NCI-H2081 treated with DMSO at 0.1 percent for 48 hours (cell line): ENCODE results near the gene HEPHL1.
"Not testable (repeated sequence)": the region's sequence is repeated elsewhere in the genome, so short reads cannot be mapped to it uniquely, and the experiment has no call there.

Experiments
- DNase-seq: peaks from one replicate; lab custom pipeline; 2025; lab: John Stamatoyannopoulos, UW

The HEPHL1 gene

DNA sequence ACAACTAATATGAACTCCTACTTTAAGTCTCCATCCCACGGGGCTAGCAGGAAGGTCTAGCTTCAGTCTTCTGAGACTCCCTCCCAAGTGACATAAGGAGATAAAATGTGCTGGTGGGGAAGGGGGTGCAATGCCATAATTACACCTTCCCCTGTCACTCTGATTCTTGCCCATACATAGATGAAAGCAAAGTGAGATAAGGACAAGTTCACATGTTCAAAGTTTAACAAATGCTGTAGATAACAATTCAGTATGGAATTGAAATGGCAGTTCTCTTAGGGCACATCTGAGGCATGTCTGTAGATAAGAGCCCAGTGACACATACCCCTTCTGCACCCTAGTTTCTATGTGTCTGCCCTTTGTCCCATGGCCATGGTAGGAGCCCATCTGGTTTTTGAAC lies 69.2 kb downstream of the HEPHL1 start:
- DNase-seq, result no peak

DNA sequence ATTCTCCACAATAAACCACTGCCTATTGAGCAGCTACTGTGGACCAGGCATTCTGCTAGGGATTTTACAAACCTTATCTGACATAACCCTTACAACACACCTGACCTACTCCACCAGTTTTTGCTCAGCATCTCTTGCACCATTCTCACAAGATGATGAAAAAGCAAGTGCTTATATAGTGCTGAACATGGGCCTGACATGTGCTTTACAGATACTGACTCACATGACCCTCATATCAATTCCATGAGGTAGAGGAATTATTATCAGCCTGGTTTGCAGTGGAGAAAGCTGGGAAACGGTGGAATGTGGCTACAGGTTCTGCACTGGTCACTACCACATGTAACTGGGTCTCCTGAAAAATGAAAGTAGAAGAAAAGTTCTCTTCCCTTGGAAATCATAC lies 69.9 kb downstream of the HEPHL1 start:
- no peak for DNase-seq

DNA sequence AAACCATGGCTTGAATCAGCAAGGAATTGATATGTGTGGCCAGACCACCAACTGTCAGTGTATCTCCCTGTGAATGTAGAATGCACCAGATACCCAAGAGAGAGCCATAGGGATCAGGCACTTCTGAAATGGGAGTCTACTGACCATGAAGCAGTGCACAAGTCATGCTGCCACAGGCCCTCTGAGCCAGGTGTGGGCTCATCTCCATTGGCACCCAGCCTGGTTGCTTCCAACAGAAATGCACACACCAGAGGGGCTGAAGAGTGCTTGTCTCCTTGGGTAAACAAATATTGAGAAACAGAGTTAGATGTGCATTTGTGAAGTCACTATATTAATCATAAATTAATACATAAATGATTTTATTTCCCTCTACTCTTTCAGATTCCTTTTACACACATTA lies 79.1 kb downstream of the HEPHL1 start:
- DNase-seq, result no peak

DNA sequence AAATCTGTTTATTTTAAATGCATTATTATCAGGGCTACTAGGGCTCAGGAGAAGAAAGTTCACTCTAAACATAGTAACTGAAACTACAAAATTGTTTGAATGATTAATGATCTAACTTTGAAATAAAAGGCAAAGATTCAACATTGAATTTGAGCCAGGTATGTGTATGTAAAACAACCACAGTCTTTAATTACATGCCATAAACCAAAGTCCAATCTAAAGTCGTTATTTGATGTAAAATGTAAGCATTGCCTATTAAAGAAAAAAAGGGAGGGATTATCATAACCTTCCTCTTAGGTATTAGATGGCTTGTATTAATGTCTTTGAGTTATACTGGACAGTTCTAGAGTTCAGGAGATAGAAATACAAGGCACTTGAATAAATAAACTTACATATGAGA lies 82.3 kb downstream of the HEPHL1 start:
- DNase-seq, result no peak

DNA sequence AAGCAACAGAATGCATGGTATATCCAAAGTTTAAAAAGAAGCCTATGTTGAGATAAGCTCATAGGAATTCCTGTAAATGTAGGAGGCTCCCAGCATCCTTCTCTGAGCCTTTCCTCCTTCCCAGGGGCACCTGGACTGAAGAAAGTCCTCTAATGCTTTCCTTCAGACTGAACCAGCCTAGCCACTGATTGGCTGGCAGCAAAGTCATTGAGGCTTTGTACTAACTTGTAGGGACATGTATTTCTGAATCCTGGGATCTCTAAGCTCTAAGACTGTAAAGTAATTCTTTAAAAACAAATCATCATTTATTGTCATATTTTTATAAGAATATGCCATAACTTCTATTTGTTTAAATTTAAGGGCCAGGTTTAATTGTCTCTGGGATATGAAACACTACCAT lies 83.6 kb downstream of the HEPHL1 start:
- DNase-seq, result no peak

DNA sequence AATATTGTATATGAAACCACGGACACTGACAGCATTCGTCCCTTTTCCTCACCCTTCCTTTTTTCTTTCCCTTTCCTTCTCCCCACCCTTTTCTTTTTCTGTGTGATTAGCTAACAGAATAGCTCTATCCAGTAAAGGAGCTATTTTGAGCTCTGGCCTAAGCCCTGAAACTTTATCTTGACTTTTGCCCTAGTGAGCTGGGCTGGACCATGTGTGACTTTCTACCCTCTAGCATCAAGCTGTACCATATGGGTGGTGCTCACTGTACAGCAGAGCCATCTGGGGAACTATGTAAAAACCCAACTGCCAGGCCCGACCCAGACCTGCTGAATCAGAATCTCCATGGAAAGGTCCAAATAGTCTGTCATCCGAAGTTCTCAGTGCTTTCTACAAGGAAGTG lies 85.6 kb downstream of the HEPHL1 start:
- DNase-seq, result no peak

DNA sequence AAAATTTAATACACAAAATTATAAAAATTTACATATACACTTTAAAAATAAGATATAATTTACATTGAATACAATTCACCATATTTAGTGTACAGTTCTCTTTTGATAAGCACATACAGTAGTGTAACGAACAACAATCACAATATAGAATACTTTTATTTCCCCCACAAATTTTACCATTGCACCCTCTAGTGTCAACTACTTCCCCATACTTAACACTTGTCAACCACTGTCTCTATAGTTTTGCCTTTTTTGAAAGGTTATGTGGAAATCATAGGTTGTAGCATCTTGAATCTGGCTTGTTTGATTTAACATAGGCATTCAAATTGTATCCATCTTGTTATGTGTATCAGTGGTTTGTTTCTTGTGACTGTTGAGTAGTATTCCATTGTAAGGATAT lies 86.2 kb downstream of the HEPHL1 start:
- no peak for DNase-seq

DNA sequence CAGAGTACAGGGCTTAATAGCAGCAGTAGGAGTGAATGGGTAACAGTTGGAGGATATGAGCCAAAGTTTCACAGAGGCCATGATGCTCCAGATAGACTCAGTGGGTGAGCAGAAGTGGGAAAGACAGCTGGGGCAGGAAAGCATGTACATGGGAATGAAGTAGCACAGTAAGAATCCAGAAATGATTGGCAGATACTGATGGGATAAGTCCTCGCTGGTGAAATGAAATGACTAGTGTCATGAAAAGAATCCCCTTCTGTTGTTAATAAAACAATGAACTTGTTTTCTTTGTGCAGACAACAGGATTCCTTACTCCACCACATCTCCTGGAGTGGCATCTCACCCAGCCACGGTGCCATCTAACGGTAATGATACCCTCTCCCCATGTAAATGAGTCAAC lies 90.1 kb downstream of the HEPHL1 start:
- DNase-seq, result no peak

DNA sequence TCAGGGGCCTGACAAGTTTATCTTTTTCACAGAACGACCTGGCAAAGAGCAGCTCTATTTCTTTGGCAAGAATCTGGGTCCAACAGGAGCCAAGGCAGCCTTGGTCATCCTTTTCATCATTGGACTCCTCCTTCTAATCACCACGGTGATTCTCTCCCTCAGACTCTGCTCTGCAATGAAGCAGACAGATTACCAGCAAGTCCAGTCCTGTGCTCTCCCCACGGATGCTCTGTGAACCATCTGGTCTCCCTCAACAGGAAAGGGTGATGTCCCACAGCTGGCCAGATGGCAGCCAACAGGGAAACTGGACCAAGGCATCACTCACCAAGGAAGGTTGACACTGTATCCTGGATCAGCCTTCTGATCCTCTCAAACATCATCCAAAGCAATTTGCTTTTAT lies 90.5 kb downstream of the HEPHL1 start:
- no peak for DNase-seq

DNA sequence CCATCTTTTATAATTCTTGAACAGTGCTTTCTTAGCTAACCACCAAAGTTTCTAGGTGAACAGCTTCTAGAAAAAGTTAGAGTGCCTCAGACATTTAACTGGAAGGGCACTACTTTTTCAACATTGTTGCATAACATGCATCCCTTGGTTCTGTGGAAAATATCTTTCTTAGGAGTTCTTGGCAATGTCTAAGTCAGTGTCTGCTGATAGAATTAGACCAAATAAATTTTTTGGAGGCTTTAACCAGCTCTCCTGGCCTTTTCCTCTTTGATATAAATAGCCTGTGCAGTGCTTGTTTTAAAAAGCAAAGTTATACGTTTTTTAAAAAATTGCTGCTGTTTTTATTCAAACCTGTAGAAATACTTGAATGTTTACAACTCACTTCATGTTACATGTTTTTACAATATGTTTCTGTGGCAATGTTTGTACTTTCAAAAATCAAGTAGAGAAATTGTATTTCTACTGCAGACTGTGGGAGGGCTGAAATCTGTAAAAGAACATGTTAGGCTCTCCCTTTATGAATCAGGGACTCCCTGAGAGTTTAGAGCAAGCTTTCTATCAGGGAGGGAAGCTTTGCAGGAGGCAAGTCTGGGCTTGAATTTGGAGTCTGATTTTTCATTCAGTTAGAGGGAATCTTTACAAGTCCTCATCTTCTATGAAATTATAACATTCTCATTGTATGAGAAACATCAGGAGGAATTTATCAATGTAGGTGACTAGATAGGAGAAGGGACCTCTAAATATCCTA lies 91.2 kb downstream of the HEPHL1 start:
- no peak for DNase-seq

DNA sequence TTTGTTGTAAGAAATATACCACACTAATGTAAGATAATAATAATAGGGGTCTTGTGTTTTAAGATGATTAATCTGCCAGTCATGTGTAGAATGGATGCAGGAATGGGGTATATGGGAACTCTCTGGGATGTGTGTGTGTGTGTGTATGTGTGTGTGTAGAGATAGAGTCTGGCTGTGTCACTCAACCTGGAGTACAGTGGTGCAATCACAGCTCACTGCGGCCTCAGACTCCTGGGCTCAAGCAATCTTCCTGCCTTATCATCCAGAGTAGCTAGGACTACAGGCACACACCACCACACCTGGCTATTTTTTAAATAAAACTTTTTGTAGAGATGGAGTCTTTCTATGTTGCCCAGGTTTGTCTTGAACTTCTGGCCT lies 96.0 kb downstream of the HEPHL1 start:
- no peak for DNase-seq

DNA sequence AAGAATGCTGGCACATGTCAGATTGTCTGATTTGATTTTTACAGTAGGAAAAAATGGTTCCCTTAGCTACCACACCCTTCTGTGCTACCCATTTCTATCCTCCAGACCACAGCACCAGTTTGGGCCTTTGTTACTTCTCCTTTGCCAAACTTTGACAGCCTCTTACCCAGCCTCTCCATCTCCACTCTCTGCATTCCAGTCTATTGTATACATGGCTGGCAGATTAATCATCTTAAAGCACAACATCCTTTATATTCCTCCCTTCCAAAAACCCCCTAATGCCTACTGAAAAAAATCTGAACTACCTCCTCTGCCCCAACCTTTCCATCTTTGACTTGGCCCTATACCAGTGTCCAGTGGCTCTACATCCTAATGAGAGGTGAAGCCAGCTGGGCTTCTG lies 96.7 kb downstream of the HEPHL1 start:
- DNase-seq, result no peak

DNA sequence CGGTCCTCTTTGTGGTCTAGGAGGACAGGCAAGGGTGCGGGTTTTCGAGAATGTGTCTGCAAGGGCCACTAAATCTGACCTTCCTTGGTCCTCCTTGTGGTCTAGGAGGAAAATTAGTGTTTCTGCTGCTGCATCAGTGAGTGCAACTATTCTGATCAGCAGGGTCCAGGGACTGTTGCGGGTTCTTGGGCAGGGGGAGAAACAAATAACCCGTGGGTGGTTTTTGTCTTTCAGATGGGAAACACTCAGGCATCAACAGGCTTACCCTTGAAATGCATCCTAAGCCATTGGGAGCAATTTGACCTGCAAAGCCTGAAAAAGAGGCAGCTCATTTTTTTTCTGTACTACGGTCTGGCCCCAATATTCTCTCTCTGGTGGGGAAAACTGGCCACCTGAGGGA lies 98.5 kb downstream of the HEPHL1 start:
- not testable (repeated sequence) for DNase-seq

DNA sequence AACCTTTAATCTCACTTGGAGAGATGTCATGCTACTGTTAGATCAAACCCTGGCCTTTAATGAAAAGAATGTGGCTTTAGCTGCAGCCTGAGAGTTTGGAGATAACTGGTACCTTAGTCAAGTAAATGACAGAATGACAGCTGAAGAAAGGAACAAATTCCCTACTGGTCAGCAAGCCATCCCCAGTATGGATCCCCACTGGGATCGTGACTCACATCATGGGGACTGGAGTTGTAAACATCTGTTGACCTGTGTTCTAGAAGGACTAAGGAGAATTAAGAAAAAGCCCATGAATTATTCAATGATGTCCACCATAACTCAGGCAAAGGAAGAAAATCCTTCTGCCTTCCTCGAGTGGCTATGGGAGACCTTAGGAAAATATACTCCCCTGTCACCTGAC lies 99.4 kb downstream of the HEPHL1 start:
- not testable (repeated sequence) for DNase-seq

DNA sequence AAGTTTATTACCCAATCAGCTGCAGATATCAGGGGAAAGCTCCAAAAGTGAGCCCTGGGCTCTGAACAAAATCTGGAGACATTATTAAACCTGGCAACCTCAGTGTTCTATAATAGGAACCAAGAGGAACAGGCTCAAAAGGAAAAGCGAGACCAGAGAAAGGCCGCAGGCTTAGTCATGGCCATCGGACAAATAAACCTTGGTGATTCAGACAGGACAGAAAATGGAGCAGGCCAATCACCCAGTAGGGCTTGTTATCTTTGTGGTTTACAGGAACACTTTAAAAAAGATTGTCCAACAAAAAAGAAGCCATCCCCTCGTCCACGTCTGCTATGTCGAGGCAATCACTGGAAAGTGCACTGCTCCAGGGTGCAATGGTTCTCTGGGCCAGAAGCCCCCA lies 99.8 kb downstream of the HEPHL1 start:
- no peak for DNase-seq

DNA sequence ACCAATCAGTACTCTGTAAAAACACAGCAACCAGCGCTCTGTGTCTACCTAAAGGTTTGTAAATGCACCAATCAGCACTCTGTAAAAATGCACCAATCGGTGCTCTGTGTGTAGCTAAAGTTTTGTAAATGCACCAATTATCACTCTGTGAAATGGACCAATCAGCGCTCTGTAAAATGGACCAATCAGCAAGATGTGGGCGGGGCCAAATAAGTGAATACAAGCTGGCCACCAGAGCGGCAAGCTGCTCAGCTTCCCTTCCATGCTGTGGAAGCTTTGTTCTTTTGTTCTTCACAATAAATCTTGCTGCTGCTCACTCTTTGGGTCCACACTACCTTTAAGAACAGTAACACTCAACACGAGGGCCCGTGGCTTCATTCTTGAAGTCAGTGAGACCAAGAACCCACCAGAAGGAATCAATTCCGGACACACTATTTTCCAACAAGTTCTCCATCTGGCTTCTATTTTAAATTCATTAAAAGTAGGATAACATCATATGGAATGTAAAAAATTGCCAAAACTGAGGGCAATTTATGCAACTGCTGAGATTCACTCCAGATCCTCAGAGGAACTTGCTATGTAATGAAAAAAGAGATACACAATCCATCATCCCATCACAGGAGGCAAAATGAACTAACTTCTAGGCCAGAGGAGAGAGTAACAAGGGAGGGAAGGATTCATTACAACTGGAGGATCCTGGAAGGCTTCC lies 104.4 kb downstream of the HEPHL1 start:
- DNase-seq, result no peak

DNA sequence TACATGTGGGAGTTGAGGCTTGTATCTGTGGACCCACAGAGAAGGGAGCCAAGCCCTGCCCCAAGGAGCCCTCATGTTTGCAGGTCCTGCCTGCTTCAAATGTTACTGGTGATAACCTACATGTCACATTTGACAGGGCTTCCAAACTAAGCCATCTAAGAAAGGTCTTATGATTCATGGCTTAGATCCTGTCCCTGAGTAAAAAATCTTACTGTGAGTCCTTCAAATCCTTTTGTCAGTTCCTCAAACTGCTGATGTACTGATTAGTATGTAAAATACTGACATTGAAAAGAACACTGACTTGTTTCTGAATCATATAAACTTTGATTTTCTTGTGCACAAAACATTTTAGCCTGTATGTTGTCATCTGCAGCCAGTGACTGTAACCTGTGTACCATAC lies 106.5 kb downstream of the HEPHL1 start:
- no peak for DNase-seq

DNA sequence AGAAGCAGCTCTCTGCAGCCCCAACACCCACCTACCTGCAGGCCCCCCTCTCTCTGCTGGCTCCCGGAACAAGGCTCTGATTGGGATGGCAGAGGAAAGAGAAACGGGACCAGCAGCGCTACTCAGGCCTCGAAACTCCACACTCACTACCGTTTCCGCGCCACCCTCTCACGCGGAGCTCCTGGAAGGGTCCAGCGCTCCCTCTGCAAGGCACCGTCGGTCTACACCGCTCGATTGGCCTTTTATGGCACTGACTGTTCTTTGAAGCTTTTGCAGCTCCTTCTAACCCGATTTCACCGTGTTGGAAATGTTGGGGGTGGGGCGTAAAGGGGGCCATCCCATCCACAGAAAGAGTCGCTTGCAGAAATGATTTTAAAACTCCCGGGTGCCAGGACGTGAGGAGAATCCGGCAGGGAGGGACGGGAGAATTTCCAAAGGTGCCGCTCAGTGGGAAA lies 107.2 kb downstream of the HEPHL1 start:
- DNase-seq, result no peak

DNA sequence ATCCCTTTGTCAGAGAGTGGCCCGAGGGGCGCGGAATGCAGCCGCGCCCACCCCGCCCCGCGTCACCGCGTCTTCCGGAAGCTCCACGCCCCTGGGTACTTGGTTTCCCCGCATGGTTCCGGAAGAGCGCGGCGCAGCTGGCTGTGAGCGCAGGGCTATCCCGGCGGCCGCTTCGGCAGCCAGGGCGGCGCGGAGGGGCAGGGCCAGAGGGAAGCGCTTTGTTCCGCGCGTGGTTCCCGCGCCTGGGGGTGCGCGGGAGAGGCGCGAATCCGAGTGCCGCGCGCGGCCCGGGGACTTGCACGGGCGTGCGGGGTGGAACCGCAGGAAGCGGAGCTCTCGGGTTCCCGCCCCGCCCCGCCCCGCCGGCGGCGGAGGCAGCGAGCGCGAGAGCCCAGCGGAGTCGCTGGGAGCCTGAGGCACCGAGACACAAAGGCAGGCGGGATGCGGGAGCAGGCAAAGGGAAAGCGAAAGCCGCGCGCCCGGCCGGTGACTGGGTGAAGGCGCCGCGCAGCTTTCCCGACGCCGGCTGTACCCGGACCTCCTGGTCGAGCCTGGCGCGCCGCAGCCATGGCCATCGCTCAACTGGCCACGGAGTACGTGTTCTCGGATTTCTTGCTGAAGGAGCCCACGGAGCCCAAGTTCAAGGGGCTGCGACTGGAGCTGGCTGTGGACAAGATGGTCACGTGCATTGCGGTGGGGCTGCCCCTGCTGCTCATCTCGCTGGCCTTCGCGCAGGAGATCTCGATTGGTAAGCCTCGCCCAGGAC lies 107.8 kb downstream of the HEPHL1 start, which contains the start of gene PANX1:
Gene PANX1 (plus strand): TSS at position 96 of the 766 bp plus-strand sequence. CDS start 472 bp downstream, at position 568.
- DNase-seq, result no peak

DNA sequence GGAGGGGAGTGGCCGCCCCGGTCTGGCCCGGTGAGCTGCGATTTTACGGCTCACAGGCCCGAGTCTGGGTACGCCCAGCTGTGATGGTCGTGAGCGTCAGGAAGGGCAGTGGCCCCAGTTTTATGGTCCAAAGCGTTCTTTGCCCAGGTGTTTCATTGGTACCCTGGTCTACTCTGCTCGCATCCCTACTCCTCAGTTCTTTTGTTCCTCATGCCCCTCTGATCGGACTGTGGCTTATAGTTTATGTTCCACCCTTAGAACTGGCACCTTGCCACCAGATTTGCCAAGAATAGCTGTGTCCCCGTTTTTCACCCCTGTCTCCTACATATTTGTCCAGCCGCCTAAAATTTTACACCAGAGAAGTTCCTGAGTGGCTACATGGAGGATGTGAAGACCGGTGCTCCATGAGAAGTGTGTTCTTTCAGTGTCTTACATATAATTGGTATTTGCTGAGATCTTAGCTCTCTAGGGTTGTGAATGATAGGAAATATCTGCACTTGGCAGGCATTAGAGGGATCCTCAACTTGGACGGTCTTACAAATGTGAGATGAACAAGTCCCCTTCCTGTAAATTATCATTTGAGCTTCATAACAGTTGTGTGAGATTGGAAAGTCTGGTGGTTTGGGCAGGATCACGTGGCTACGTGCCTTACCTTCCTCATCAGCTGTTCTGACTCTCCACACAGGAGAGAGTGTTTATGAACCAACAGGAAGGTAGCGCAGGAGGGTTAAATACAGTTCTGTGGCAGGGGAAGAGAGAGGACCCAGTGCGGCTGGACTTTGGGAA lies 108.6 kb downstream of the HEPHL1 start:
- DNase-seq, result no peak

DNA sequence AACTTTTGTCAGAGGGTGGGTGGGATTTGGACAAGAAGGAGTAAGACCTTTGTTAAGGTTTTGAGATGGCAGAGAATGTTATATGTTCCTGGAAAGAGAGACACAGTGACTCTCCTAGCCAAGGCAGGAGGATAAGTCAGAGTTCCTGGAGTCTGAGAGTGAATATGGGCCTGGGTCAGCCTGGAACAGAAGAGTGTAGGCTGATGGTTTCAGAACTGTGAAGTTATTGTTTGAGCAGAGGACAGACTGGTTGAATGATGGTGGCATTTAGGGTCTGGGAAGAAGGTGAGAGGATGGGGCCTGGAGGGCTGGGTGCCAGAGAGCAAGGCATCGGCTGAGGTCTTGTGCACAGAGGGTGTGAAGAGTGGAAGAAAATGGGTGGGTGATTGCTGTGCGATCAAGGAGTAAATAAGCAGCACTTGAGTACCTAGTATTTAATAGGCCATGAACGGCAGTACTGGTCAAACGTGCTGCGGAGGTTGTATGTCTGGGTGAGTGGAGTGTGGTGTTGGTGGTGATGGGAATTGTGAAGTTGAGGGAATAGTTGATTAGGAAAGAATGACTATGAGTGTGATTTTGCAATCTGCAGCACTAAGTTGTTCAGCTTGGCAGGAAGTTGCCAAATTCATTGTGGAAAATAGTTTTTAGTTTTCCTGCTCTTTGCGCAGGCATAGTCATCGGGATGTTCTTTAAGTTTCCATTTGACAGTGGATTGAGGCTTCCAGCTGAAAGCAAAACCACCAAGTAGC lies 109.3 kb downstream of the HEPHL1 start:
- DNase-seq, result no peak
